Activated T-cell treated with anti-CD3 and anti-CD28 coated beads, Interleukin-2, amount 50 U/mL, for 4 hours (primary cell): ENCODE data around the gene METTL22. TPM values are rescaled to one million over a fixed set of nuclear protein-coding genes. Genes with fewer than 3 reads are reported as not detected.

Experiments
- ATAC-seq, 2 donors: fragments of 200-7000 bp; cut with Tn5 transposase; one replicate each; pipeline ENCODE4 v1.10.0; 2021
- DNase-seq: peaks from one replicate; pipeline ENCODE4 v3.0.0-alpha.2; 2020
- H3K27me3 Mint-ChIP-seq: one replicate; pipeline ENCODE4 v1.8.0; 2021; ENCODE audit warnings: low read depth, mixed read lengths
- H3K36me3 Mint-ChIP-seq: one replicate; pipeline ENCODE4 v1.8.0; 2022; ENCODE audit warnings: mixed read lengths; ENCODE audit not compliant: insufficient read depth
- H3K4me1 Mint-ChIP-seq: one replicate; pipeline ENCODE4 v1.8.0; 2021; ENCODE audit warnings: low read depth, mixed read lengths
- H3K4me3 Mint-ChIP-seq: one replicate; pipeline ENCODE4 v1.8.0; 2021; ENCODE audit warnings: mild to moderate bottlenecking, moderate library complexity, mixed read lengths
- H3K9me3 Mint-ChIP-seq: one replicate; pipeline ENCODE4 v1.8.0; 2021; ENCODE audit warnings: mixed read lengths
- total RNA-seq, 3 donors: library from RNA; stranded (reverse); gene quantifications; one replicate each; pipeline ENCODE4 v1.2.1, GENCODE V29; 2021

METTL22 gene
- total RNA-seq, 3 donors from 2014 or later = 18.7 to 20.0 (median 19.1) TPM

DNA sequence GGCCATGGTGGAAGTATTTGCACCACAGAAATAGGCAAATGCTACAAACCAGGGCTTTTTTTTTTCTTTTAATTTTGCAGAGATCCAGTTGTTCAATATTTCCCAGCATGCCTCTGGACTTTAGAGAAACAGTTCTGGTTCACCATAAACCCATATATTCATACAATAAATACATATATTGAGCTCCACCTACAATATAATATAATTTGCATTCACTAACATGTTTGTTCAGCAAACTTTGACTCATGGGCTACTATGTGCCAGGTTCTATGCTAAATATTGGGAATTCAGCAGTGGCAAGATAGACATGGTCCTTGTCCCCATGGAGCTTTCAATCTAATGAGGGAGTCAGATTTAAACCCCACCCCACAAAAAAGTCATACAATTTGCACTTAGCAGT lies 34.4 kb upstream of the METTL22 start:
- DNase-seq (no peak), ATAC-seq (no peak)
- Mint-ChIP-seq H3K27me3 (peaks cover 43% of the 10 kb centered on the region), H3K4me1 (no peaks in the 10 kb centered on the region), H3K4me3 (no peak overlapping the region), H3K36me3 (no peaks in the 10 kb centered on the region), H3K9me3 (no peaks in the 10 kb centered on the region)

DNA sequence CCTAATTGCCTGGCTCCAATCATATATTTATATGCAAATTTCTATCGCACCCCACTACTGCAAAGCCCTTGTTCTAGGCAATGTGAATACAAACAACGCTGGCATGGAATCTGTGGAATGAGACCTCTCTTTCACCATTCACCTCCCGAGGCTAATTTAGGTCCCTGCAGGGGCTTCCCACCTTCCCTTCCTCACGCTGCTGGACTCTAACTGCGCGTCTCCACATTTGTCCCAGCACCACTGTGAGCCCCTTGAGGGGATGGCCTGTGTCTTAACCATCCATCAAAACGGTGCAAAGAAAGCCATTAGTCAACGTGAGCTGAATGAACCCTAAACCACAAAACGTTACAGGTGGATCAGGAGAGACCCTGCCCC lies 32.8 kb upstream of the METTL22 start:
- no peaks in the 10 kb centered on the region for H3K4me1 Mint-ChIP-seq
- H3K9me3 Mint-ChIP-seq = no peaks in the 10 kb centered on the region
- H3K4me3 Mint-ChIP-seq = no peak overlapping the region
- DNase-seq (no peak), ATAC-seq (no peak)
- H3K36me3 Mint-ChIP-seq = no peaks in the 10 kb centered on the region
- H3K27me3 Mint-ChIP-seq = peaks cover 43% of the 10 kb centered on the region

DNA sequence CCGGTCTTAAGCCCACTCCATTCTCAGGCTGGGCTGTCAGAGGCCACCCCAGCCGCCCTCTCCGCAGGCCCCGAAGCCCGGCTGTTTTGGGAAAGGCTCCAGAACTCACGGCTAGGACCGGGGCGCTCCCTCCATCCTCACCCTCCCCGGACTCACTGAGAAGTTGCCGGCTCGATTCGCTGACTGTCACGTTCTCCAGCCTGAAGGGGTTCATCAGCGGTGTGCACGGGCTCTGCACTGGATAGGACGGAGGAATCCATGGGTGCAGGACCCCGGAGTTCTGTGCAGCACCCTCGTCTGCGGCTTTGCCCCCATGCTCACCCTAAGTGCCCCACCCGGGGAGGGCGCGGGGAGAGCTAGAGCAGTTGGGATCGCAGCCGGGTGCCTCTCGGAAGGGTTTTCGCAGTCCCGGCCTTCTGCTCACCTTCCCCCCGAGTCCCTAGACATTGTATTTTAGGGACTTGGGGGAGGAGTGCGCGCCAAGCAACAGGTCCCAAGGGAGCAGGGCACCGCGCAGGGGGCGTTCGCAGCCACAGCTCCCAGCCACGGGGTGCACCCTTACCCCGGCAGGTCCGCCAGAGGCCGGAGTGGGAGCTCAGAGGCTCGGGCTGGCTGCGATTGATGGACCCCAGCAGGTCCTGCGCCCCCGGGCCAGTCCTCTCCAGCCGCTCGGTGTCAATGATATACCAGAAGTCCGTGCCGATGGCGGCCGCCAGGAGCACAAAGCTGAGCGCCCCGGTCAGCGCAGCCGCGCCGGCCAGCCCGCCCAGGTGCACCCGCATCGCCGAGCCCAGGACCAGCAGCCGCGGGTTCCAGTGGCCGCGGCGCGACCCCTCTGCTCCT lies 32.2 kb upstream of the METTL22 start:
- Mint-ChIP-seq H3K4me1 (no peaks in the 10 kb centered on the region), H3K27me3 (peaks cover 45% of the 10 kb centered on the region), H3K9me3 (no peaks in the 10 kb centered on the region), H3K36me3 (no peaks in the 10 kb centered on the region), H3K4me3 (no peak overlapping the region)
- DNase-seq = no peak
- peak; percentile 21 to 40 for ATAC-seq

DNA sequence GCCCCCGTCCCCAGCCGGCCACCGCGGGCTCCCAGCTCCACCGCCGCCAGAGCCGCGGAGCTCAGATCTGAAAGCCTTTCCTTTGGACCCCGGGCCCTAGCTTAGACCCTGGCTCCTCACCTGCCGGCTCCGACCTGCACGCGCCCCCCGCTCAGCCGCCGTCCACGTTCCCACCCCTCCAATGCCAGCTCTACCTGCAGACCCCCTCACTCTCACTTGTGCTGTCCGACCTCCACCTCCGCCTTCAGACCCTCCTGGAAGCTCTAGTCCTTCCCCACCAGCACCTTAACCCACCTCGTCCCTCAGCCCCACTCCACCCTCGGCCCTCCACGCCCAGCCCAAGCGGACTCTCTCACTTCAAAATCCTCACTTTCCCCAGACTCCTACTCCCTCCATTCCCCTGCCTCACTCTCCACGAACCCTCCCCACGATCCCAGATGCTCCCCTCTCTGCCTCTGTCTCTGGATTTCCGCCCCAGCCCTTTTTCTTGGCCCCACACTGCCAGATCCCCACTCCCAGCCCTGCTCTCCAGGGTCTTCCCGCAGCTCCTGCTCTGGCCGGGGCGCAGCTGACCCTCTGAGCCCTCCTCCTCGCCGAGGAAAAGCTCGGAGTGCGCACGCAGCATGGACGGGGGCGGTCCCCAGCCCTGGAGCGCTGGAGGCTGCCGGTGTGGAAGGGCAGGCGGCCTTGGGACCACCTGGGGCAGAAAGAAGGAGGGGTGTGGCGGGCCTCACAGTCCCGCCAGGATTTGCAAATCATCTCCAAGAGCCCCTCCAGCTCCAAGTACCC lies 31.4 kb upstream of the METTL22 start, which contains the start of gene TMEM114:
TSS of gene TMEM114 (minus strand) at position 612 of the 789 bp plus-strand sequence. CDS start 673 bp downstream, outside the sequence.
- no peak within 1 kb of the TSS for H3K4me3 Mint-ChIP-seq
- DNase-seq (no peak), ATAC-seq (peak; percentile 18 to 23)
- H3K4me1 Mint-ChIP-seq = no peaks in the 10 kb centered on the region
- H3K27me3 Mint-ChIP-seq = peaks cover 47% of the 10 kb centered on the region
- no peaks in the 10 kb centered on the region for H3K36me3 Mint-ChIP-seq
- H3K9me3 Mint-ChIP-seq = no peaks in the 10 kb centered on the region

DNA sequence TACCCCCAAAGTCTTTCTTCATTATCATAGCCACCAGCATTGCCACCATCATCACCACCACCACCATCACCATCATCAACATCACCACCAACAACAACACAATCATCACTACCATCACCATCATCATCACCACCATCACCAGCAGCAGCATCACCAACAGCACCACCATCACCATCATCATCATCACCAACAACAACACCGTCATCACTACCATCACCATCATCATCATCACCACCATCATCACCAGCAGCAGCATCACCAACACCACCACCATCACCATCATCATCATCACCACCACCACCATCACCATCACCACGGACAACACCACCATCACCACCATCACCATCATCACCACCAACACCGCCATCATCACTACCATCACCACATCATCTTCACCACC lies 30.7 kb upstream of the METTL22 start:
- H3K27me3 Mint-ChIP-seq = peaks cover 41% of the 10 kb centered on the region
- H3K36me3 Mint-ChIP-seq = no peaks in the 10 kb centered on the region
- ATAC-seq = no peak
- H3K4me1 Mint-ChIP-seq = no peaks in the 10 kb centered on the region
- no peaks in the 10 kb centered on the region for H3K9me3 Mint-ChIP-seq
- H3K4me3 Mint-ChIP-seq = no peak overlapping the region
- no peak for DNase-seq

DNA sequence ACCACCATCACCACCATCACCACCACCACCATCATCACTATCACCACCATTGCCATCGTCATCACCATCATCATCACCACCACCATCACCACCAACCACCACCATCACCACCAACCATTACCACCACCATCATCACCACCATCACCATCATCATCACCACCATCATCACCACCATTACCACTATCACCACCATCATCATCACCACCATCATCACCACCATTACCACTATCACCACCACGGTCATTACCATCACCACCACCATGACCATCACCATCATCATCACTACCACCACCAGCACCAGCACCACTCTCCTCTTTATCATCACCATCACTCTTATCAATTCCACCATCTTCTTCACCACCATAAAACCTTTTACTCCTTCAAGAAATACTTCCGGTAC lies 30.0 kb upstream of the METTL22 start:
- no peaks in the 10 kb centered on the region for H3K36me3 Mint-ChIP-seq
- no peak for DNase-seq
- ATAC-seq = no peak
- H3K27me3 Mint-ChIP-seq = peaks cover 36% of the 10 kb centered on the region
- H3K4me3 Mint-ChIP-seq = no peak overlapping the region
- no peaks in the 10 kb centered on the region for H3K4me1 Mint-ChIP-seq
- H3K9me3 Mint-ChIP-seq = no peaks in the 10 kb centered on the region

DNA sequence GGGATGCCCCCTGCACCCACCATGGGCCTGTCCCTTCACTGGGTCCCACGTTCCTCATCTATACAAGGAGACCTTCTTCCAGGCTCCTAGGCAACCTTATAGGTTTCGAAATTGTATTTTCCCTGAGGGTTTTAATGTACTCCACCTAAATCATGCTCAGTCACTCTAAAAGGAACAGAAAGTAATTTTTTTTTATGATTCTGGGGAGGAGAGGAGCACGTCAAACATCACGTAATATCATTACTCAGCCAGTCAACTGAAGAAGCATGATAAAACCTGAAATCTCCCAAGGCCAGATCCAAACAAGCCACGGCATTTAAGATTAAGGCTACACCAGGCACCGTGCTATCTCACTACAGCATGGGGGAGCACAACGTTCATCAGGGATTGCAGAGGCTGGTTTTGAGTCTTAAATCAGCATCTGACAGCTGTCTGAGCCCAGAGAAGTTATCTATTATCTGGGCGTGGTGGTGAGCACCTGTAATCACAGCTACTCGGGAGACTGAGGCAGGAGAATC lies 27.3 kb upstream of the METTL22 start:
- no peaks in the 10 kb centered on the region for H3K36me3 Mint-ChIP-seq
- ATAC-seq = no peak
- H3K27me3 Mint-ChIP-seq = peaks cover 15% of the 10 kb centered on the region
- no peak for DNase-seq
- no peak overlapping the region for H3K4me3 Mint-ChIP-seq
- no peaks in the 10 kb centered on the region for H3K9me3 Mint-ChIP-seq
- H3K4me1 Mint-ChIP-seq = no peaks in the 10 kb centered on the region

DNA sequence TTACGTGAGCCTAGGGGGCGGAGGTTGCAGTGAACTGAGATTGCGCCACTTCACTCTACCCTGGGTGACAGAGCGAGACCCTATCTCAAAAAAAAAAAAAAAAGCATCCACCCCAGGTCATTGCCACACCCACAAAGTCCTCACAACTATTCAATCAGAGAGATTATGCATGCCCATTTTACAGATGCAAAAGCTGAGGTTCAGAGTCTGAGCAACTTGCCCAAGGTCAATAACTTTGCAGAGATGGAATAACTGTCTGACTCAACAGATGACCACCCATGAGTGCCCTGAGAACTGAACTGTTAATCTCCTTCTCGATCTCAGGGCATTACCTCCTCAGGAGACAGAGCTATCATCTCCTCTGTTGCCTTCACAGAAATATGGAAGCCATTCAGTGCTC lies 25.7 kb upstream of the METTL22 start:
- no peaks in the 10 kb centered on the region for H3K4me1 Mint-ChIP-seq
- no peaks in the 10 kb centered on the region for H3K36me3 Mint-ChIP-seq
- ATAC-seq = no peak
- H3K9me3 Mint-ChIP-seq = no peaks in the 10 kb centered on the region
- H3K27me3 Mint-ChIP-seq = peaks cover 8% of the 10 kb centered on the region
- no peak for DNase-seq
- H3K4me3 Mint-ChIP-seq = no peak overlapping the region

DNA sequence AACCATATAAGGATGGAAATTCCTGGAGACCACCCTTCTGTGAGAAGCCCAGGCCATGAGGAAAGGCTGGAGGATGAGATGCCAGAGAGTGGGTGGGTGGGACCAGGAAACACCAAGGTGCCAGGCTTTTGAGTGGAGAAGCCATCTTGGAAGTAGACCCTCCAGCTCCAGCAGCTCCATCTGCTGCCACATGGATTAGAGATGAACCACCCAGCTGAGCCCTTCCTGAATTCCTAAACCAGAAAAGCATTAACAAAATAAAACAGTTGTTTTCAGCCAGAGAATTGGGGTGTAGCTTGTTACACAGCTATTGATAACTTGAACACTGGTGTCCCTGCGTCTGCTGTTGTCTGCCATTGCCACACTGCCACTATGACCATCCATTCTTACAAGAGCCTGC lies 24.9 kb upstream of the METTL22 start:
- Mint-ChIP-seq H3K27me3 (peaks cover 8% of the 10 kb centered on the region), H3K4me3 (no peak overlapping the region), H3K36me3 (no peaks in the 10 kb centered on the region), H3K9me3 (no peaks in the 10 kb centered on the region), H3K4me1 (no peaks in the 10 kb centered on the region)
- ATAC-seq (no peak), DNase-seq (no peak)

DNA sequence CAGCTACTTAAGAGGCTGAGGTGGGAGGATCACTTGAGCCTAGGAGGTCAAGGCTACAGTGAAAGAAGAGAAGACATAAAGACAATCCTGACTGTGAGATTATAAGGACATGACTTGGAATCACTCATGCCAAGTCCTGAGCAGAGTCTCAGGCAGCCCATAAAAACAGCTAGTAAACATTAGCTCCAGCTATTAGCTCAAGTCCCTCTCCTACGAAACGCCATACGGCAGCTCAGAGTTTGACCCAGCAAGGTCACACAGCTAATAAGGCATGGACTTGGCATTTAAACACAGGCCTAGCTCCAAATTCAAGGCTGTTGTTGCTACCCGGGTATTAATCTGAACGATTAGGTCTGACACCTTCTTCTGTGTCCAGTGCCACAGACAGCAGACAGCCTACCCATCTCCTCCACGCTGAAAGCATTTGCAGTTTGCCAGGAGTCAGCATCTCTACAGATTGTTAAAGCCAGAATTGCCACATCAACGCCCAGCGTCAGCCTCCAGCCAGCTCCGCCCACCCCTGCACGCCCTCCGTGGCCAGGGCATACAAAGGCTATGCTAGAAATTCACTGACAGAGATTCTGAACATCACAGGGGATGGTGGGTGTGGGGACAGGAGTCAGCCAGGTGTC lies 21.2 kb upstream of the METTL22 start:
- Mint-ChIP-seq H3K4me3 (no peak overlapping the region), H3K36me3 (no peaks in the 10 kb centered on the region), H3K4me1 (no peaks in the 10 kb centered on the region), H3K9me3 (no peaks in the 10 kb centered on the region), H3K27me3 (peaks cover 4% of the 10 kb centered on the region)
- no peak for DNase-seq
- no peak for ATAC-seq

DNA sequence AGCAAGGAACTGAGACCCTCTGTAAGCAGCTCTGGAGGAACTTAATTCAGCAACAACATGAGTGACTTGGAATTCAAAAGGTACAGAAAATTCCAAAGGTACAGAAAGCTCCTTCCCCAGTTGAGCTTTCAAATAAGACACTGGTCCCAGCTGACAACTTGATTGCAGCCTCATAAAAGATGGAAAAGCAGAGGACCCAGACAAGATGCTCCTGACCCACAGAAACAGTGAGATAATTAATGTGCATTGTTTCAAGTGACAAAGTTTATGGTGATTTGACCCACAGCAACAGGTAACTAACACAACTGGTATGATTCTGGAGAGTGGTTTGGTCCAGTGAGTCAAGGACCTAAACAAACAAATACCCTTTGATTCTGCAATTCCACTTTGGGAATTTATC lies 15.9 kb upstream of the METTL22 start:
- DNase-seq (no peak), ATAC-seq (no peak)
- H3K9me3 Mint-ChIP-seq = no peaks in the 10 kb centered on the region
- H3K36me3 Mint-ChIP-seq = no peaks in the 10 kb centered on the region
- peaks cover 16% of the 10 kb centered on the region for H3K27me3 Mint-ChIP-seq
- no peak overlapping the region for H3K4me3 Mint-ChIP-seq
- no peaks in the 10 kb centered on the region for H3K4me1 Mint-ChIP-seq

DNA sequence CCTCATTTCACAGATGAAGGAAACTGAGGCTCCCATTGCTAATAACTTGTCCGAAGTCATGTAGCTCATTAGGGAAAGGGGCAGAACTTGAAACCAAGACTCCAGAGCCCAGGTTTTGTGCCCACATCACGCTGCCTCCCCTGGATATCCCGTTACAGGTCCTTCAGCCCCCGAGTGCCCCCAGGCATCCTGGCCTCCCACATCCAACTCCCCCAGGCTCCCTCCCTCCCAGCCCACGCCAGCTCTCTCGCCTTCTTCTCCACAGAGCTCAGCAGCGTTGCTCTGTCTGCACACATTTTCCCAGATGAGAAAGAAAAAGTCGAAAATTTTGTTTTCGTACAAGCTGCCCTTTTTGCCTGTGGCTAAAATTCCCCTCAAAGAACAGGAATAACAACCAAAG lies 14.3 kb upstream of the METTL22 start:
- Mint-ChIP-seq H3K27me3 (peaks cover 14% of the 10 kb centered on the region), H3K4me1 (no peaks in the 10 kb centered on the region), H3K9me3 (no peaks in the 10 kb centered on the region), H3K36me3 (no peaks in the 10 kb centered on the region), H3K4me3 (no peak overlapping the region)
- DNase-seq (no peak), ATAC-seq (no peak)

DNA sequence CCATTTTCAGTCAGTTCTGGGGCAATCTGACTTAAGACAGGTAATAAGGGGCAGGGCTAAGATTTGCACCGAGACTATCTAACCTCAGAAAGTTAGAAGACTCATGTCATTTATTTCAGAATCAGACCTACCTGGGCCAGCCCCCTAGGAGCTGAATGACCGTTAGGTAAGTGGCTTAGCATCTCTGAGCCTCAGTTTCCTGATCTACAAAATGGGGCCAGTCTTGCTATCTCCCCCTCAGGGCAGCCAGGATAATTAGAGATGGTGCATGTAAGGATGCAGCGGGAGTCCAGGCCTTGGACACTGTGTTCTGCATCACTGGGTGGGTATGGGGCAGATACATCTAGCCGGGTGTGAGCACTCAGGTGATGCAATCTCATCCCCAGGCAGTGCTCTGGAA lies 10.4 kb upstream of the METTL22 start:
- Mint-ChIP-seq H3K4me1 (no peaks in the 10 kb centered on the region), H3K36me3 (no peaks in the 10 kb centered on the region), H3K4me3 (no peak overlapping the region), H3K9me3 (no peaks in the 10 kb centered on the region), H3K27me3 (peaks cover 16% of the 10 kb centered on the region)
- DNase-seq = no peak
- no peak for ATAC-seq

DNA sequence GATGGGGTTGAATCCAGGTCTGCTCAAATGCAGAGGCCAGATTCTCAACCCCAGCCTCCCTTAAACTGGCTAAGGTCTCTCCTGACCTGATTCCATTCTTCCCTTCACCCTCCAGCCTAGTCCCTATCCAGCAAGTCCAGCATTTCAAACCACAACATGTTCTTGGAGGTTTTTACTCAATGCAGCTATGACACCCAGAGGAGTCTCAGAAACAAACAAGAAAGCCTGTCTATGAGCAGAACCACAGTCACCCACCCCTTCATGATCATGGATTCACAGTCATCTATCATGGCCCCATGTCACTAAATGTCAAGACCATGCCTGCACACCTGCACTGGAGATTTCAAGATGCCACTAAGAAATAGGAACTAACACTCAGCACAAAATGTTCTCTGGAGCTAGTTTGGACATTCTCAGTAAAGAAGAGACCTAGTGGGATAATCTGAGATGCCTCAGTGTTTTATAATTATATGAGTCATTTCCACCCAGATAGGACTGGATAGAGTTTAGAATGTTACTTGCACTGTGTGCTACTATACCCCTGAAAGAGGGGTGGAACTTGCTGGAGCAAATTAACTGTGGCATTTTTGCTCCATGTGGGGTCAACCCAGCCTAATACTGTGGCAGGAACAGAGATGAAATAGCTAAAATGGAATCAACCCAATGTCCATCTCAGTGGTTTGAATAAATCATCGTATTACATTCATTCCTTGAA lies 9.5 kb upstream of the METTL22 start:
- no peaks in the 10 kb centered on the region for H3K36me3 Mint-ChIP-seq
- no peak for ATAC-seq
- H3K4me1 Mint-ChIP-seq = no peaks in the 10 kb centered on the region

More for the DNA sequence above, 9.5 kb upstream of the METTL22 start:
- DNase-seq = no peak
- Mint-ChIP-seq H3K4me3 (no peak overlapping the region), H3K27me3 (peaks cover 12% of the 10 kb centered on the region), H3K9me3 (no peaks in the 10 kb centered on the region)
